Neural cell (in vitro differentiated cells): ENCODE results near the gene ESR1.

ENCODE experiments used
- EP300 ChIP-seq: fragments of 450-650 bp; conservative IDR thresholded peaks from 2 replicates; pipeline ENCODE4 v1.6.1; 2014; ENCODE audit warnings: antibody characterized with exemption, mild to moderate bottlenecking, moderate library complexity; ENCODE audit not compliant: poor library complexity, severe bottlenecking
- POLR2AphosphoS5 ChIP-seq: IDR thresholded peaks from 2 replicates; pipeline ENCODE4 v1.6.1; 2012
- RAD21 ChIP-seq: fragments of 450-650 bp; conservative IDR thresholded peaks from 2 replicates; pipeline ENCODE4 v1.6.1; 2014; ENCODE audit warnings: antibody characterized with exemption, mild to moderate bottlenecking, moderate library complexity
- TAF1 ChIP-seq: IDR thresholded peaks from 2 replicates; pipeline ENCODE4 v1.6.1; 2012; ENCODE audit warnings: low read depth
- TF ChIP-seq, protein P1 (sequence below): fragments of 450-650 bp; IDR thresholded peaks from 2 replicates; pipeline ENCODE4 v1.5.1; 2014; ENCODE audit warnings: antibody characterized with exemption, mild to moderate bottlenecking, moderate library complexity; ENCODE audit not compliant: poor library complexity, severe bottlenecking

DNA sequence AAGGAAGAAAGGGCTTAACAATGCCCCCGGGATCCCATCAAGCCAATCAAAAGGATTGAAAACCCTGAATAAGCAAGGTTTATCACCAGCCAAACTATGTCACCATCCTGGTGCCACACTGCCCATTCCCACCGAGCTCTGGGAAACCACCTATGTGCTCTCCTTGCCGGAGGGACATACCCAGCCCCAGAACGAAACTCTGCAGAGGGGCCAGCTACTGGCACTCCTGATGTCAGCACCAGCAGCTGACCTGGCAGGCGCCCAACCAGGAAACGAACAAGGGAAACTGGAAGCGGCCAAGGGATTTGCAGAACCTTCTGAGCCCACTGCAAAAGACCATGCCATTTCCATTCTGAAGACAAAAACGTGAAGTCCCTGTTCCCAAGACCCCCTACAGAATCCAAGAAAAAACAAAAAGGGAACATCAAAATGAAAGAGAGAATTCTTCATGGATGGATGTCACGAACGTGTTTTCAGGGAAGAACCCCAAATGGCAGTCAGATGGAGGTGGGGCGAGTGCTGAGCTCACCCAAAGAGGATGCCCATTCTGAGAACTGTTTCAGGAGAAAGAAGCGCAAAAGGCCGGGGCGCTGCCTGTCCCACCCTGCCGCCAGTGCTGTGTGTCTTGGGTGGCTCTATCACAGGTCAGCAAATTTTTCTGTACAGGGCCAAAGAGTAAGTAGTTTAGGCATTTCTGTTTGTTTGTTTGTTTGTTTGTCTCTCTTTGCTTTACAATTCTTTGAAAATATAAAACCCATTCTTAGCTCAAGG, 305.2 kb downstream of the ESR1 start:
- TF ChIP-seq, protein P1, sequence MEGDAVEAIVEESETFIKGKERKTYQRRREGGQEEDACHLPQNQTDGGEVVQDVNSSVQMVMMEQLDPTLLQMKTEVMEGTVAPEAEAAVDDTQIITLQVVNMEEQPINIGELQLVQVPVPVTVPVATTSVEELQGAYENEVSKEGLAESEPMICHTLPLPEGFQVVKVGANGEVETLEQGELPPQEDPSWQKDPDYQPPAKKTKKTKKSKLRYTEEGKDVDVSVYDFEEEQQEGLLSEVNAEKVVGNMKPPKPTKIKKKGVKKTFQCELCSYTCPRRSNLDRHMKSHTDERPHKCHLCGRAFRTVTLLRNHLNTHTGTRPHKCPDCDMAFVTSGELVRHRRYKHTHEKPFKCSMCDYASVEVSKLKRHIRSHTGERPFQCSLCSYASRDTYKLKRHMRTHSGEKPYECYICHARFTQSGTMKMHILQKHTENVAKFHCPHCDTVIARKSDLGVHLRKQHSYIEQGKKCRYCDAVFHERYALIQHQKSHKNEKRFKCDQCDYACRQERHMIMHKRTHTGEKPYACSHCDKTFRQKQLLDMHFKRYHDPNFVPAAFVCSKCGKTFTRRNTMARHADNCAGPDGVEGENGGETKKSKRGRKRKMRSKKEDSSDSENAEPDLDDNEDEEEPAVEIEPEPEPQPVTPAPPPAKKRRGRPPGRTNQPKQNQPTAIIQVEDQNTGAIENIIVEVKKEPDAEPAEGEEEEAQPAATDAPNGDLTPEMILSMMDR: no peak
- TF ChIP-seq EP300 (no peak), RAD21 (no peak), POLR2AphosphoS5 (no peak), TAF1 (no peak)
